ENCODE results near the gene PPP2R2D.
"Not testable (repeated sequence)": the region's sequence is repeated elsewhere in the genome, so short reads cannot be mapped to it uniquely, and the experiment has no call there.

PPP2R2D gene

GRCh38 chr10:131930150-131930549 is 29.3 kb downstream of the PPP2R2D start:
- DNase-seq = no peak

GRCh38 chr10:131930586-131931330 is 29.9 kb downstream of the PPP2R2D start:
- DNase-seq = no peak

GRCh38 chr10:131931981-131932380 is 31.2 kb downstream of the PPP2R2D start:
- no peak for DNase-seq

GRCh38 chr10:131933016-131933695 is 32.3 kb downstream of the PPP2R2D start:
- no peak for DNase-seq

GRCh38 chr10:131933696-131934086 is 32.9 kb downstream of the PPP2R2D start:
- DNase-seq = no peak

GRCh38 chr10:131934769-131935168 is 34.0 kb downstream of the PPP2R2D start:
- no peak for DNase-seq

GRCh38 chr10:131935260-131935659 is 34.5 kb downstream of the PPP2R2D start:
- no peak for DNase-seq

GRCh38 chr10:131936294-131936693 is 35.5 kb downstream of the PPP2R2D start:
- DNase-seq = no peak

- no peak for DNase-seq
Measured at GRCh38 chr10:131936736-131937135, 35.9 kb downstream of the PPP2R2D start.

- DNase-seq = no peak
Measured at GRCh38 chr10:131937836-131938235, 37.0 kb downstream of the PPP2R2D start.

GRCh38 chr10:131938681-131939080 is 37.9 kb downstream of the PPP2R2D start:
- no peak for DNase-seq

- DNase-seq = no peak
Measured at GRCh38 chr10:131942455-131942854, 41.6 kb downstream of the PPP2R2D start.

GRCh38 chr10:131943021-131943814 is 42.4 kb downstream of the PPP2R2D start:
- no peak for DNase-seq

- no peak for DNase-seq
Measured at GRCh38 chr10:131944412-131944811, 43.6 kb downstream of the PPP2R2D start.

- DNase-seq = no peak
Measured at GRCh38 chr10:131944976-131945695, 44.3 kb downstream of the PPP2R2D start.

- no peak for DNase-seq
Measured at GRCh38 chr10:131946321-131946751, 45.5 kb downstream of the PPP2R2D start.

- DNase-seq = no peak
Measured at GRCh38 chr10:131946880-131947279, 46.1 kb downstream of the PPP2R2D start.

GRCh38 chr10:131947631-131948347 is 47.0 kb downstream of the PPP2R2D start:
- DNase-seq = no peak

- no peak for DNase-seq
Measured at GRCh38 chr10:131948501-131948900, 47.7 kb downstream of the PPP2R2D start.

GRCh38 chr10:131949041-131949862 is 48.4 kb downstream of the PPP2R2D start:
- DNase-seq = no peak

- DNase-seq = not testable (repeated sequence)
Measured at GRCh38 chr10:131949908-131950307, 49.1 kb downstream of the PPP2R2D start.
